Hepatocyte (in vitro differentiated cells): ENCODE measurements around the gene MAS1. TPM values are rescaled to one million over a fixed set of nuclear protein-coding genes. Genes with fewer than 3 reads are reported as not detected.

Experiments
- DNase-seq: peaks from one replicate; pipeline ENCODE4 v3.0.0-alpha.2; 2016; ENCODE audit warnings: low spot score
- H2AFZ ChIP-seq: fragments of 200-600 bp; sonication (generic); 2 replicates; pipeline ENCODE4 v1.6.0; 2016; ENCODE audit warnings: antibody characterized with exemption, mild to moderate bottlenecking
- H3K27ac ChIP-seq: fragments of 200-600 bp; sonication (generic); 2 replicates; pipeline ENCODE4 v1.5.1; 2016; ENCODE audit warnings: mild to moderate bottlenecking
- H3K27me3 ChIP-seq: fragments of 200-600 bp; sonication (generic); 2 replicates; pipeline ENCODE4 v1.6.1; 2016
- H3K36me3 ChIP-seq: fragments of 200-600 bp; sonication (generic); replicated peaks from 2 replicates; pipeline ENCODE4 v1.5.1; 2016; ENCODE audit warnings: low read depth; ENCODE audit not compliant: insufficient read depth
- H3K4me1 ChIP-seq: fragments of 200-600 bp; sonication (generic); 2 replicates; pipeline ENCODE4 v1.5.1; 2016; ENCODE audit warnings: mild to moderate bottlenecking, moderate library complexity; ENCODE audit not compliant: insufficient read depth
- H3K4me2 ChIP-seq: fragments of 200-600 bp; sonication (generic); 2 replicates; pipeline ENCODE4 v1.6.0; 2016
- H3K4me3 ChIP-seq: fragments of 200-600 bp; sonication (generic); 2 replicates; pipeline ENCODE4 v1.5.1; 2016; ENCODE audit warnings: mild to moderate bottlenecking
- H3K79me2 ChIP-seq: fragments of 200-600 bp; sonication (generic); 2 replicates; pipeline ENCODE4 v1.6.0; 2017; ENCODE audit warnings: mild to moderate bottlenecking
- H3K9me2 ChIP-seq: fragments of 200-600 bp; sonication (generic); replicated peaks from 2 replicates; pipeline ENCODE4 v1.6.0; 2017; ENCODE audit warnings: mild to moderate bottlenecking; ENCODE audit not compliant: insufficient read depth
- H3K9me3 ChIP-seq: fragments of 200-600 bp; sonication (generic); 2 replicates; pipeline ENCODE4 v1.5.1; 2016; ENCODE audit warnings: low read depth, mild to moderate bottlenecking
- H4K20me1 ChIP-seq: fragments of 200-600 bp; sonication (generic); 2 replicates; pipeline ENCODE4 v1.6.0; 2016; ENCODE audit warnings: mild to moderate bottlenecking; ENCODE audit not compliant: insufficient read depth, poor library complexity, severe bottlenecking
- EZH2 ChIP-seq: fragments of 200-600 bp; sonication (generic); IDR thresholded peaks from 2 replicates; pipeline ENCODE4 v1.6.1; 2016; ENCODE audit warnings: antibody characterized with exemption, mild to moderate bottlenecking, borderline replicate concordance
- EZH2phosphoT487 ChIP-seq: fragments of 200-600 bp; sonication (generic); IDR thresholded peaks from one replicate; pipeline ENCODE4 v1.6.1; 2018; ENCODE audit warnings: antibody characterized with exemption, mild to moderate bottlenecking, low read depth, moderate library complexity; ENCODE audit not compliant: unreplicated experiment, severe bottlenecking
- WGBS: methylation state at CpG from one replicate; pipeline ENCODE4 v1.1.6; 2016; ENCODE audit warnings: low lambda C conversion rate; ENCODE audit errors: missing lambda C conversion rate; 5-methylcytosine and 5-hydroxymethylcytosine counted together
- polyA plus RNA-seq: library from polyadenylated mRNA; unstranded; fragments of >200 nt; fragmentation: Nextera tagmentation; extraction: Ambion mirVana; gene quantifications from 2 replicates; pipeline ENCODE4 v1.2.1, GENCODE V29; 2016
- total RNA-seq: library from RNA; depleted of rRNA; stranded (reverse); fragments of >200 nt; gene quantifications from 2 replicates; pipeline ENCODE4 v1.2.3, GENCODE V29; 2014
- TF ChIP-seq, protein P1 (sequence below): fragments of 200-600 bp; sonication (generic); IDR thresholded peaks from 2 replicates; pipeline ENCODE4 v1.5.1; 2016; ENCODE audit warnings: antibody characterized with exemption, mild to moderate bottlenecking; ENCODE audit not compliant: poor library complexity

The MAS1 gene
- total and polyA plus RNA-seq, 2 experiments from 2014 or later, result not detected

DNA sequence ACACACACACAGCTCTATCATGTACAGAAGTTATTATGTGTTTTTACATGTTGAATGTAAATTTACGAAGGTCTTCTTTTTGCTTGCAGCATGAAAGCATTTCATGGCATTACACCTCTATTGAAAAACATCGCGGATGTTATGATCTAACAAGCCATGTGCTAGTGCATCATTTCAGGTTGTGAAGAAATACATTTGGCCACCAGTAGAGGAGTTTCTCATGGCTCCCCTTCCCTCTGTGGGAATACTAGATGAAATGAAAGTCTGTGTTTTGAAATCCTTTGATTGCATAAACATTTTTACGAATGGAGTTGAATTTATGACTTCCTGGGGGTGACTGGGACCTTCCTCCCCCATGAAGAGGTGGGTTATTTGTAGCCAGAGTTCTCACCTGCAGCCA is 17.7 kb downstream of the MAS1 start:
- TF ChIP-seq EZH2 (no peak), EZH2phosphoT487 (no peak)
- TF ChIP-seq, protein P1, sequence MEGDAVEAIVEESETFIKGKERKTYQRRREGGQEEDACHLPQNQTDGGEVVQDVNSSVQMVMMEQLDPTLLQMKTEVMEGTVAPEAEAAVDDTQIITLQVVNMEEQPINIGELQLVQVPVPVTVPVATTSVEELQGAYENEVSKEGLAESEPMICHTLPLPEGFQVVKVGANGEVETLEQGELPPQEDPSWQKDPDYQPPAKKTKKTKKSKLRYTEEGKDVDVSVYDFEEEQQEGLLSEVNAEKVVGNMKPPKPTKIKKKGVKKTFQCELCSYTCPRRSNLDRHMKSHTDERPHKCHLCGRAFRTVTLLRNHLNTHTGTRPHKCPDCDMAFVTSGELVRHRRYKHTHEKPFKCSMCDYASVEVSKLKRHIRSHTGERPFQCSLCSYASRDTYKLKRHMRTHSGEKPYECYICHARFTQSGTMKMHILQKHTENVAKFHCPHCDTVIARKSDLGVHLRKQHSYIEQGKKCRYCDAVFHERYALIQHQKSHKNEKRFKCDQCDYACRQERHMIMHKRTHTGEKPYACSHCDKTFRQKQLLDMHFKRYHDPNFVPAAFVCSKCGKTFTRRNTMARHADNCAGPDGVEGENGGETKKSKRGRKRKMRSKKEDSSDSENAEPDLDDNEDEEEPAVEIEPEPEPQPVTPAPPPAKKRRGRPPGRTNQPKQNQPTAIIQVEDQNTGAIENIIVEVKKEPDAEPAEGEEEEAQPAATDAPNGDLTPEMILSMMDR, result no peak
- Histone ChIP-seq H2AFZ (no peak overlapping the region), H3K9me2 (no peaks in the 10 kb centered on the region), H3K36me3 (no peaks in the 10 kb centered on the region), H3K4me3 (no peak overlapping the region), H3K4me1 (peaks cover 7% of the 10 kb centered on the region), H3K79me2 (no peaks in the 10 kb centered on the region), H3K27ac (peak overlapping the region; percentile 4), H4K20me1 (no peaks in the 10 kb centered on the region), H3K9me3 (no peaks in the 10 kb centered on the region), H3K27me3 (peaks cover 4% of the 10 kb centered on the region), H3K4me2 (peak overlapping the region; percentile 55)
- WGBS, result 78% methylated on average over 4 of the region's 4 CpGs
- no peak for DNase-seq

DNA sequence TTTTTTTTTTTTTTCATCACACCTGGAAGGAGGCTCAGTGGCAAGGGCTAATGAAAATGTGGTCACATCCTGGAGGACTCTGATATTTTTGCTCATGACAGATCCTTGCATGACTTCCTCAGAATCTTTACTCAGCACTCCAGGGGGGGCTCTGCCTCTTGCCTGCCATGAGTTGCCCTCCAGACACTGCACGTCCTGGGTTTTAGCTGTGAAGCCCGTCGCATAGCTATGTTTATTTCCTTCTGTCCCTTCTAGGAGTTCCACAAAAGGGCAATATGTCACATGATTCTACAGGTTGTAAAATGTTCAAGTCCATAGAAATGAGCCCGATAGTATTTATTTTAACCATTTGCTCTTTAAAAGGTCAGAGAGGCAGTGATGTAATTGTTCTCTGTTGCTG is 18.2 kb downstream of the MAS1 start:
- H3K9me3 ChIP-seq, result no peaks in the 10 kb centered on the region
- no peak overlapping the region for H2AFZ ChIP-seq
- peak; percentile 18 for DNase-seq
- H4K20me1 ChIP-seq, result no peaks in the 10 kb centered on the region
- no peaks in the 10 kb centered on the region for H3K9me2 ChIP-seq
- peak overlapping the region; percentile 55 for H3K4me2 ChIP-seq
- 51% methylated on average over 4 of the region's 4 CpGs for WGBS
- no peaks in the 10 kb centered on the region for H3K36me3 ChIP-seq
- no peaks in the 10 kb centered on the region for H3K79me2 ChIP-seq
- TF ChIP-seq EZH2 (no peak), EZH2phosphoT487 (no peak)
- TF ChIP-seq, protein P1, result no peak
- H3K4me3 ChIP-seq, result no peak overlapping the region
- H3K27ac ChIP-seq, result peak overlapping the region; percentile 4
- peaks cover 7% of the 10 kb centered on the region for H3K4me1 ChIP-seq
- H3K27me3 ChIP-seq, result peaks cover 4% of the 10 kb centered on the region

DNA sequence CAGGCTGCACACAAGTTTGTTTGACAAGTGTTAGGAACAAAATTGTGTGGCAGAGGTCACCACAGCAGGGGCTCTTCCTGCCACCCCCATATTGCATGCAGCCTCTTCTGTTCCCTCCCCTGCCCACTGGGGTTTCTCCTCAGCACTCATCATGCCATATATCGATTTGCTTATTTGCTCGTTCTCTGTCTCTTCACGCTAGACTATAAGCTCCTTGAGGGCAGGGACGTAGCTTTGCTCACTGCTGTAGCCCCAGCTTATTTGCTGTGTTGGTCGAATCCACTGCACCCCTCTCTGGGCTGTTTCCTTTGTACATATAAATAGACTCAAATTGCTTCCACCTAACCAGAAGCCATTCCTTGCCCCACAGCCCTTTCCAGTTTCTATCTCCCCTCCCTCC is 19.6 kb downstream of the MAS1 start:
- Histone ChIP-seq H3K4me1 (peaks cover 7% of the 10 kb centered on the region), H3K27ac (no peak overlapping the region), H3K9me3 (no peaks in the 10 kb centered on the region), H3K4me3 (no peak overlapping the region), H4K20me1 (no peaks in the 10 kb centered on the region), H3K9me2 (no peaks in the 10 kb centered on the region), H3K36me3 (no peaks in the 10 kb centered on the region), H3K4me2 (no peak overlapping the region), H3K79me2 (no peaks in the 10 kb centered on the region), H2AFZ (no peak overlapping the region), H3K27me3 (peaks cover 4% of the 10 kb centered on the region)
- 94% methylated on average over 5 of the region's 5 CpGs for WGBS
- TF ChIP-seq EZH2 (no peak), EZH2phosphoT487 (no peak)
- TF ChIP-seq, protein P1, result no peak
- DNase-seq, result no peak

DNA sequence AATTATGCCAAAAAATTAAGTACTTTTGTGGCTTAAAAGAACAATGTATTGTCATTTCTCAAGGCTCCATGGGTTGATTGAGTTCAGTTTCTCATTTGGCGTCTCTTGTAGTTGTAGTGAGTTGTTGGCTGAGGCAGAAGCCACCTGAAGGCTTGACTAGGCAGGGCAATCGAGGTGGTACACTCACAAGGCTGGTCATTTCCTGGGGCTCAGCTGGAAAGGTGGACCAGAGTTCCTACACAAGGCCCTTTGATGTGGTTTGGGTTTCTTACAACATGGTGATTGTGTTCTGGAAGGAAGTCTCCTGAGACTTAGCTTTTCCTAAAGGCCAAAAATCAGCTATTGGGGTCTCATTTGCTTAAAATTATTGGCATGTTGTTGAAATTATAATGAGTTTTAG is 22.6 kb downstream of the MAS1 start:
- H3K4me1 ChIP-seq, result peaks cover 6% of the 10 kb centered on the region
- H3K9me2 ChIP-seq, result no peaks in the 10 kb centered on the region
- H3K36me3 ChIP-seq, result no peaks in the 10 kb centered on the region
- TF ChIP-seq, protein P1, result no peak
- TF ChIP-seq EZH2 (no peak), EZH2phosphoT487 (no peak)
- H3K4me2 ChIP-seq, result no peak overlapping the region
- no peak overlapping the region for H3K27ac ChIP-seq
- no peak for DNase-seq
- H3K9me3 ChIP-seq, result no peaks in the 10 kb centered on the region
- no peaks in the 10 kb centered on the region for H4K20me1 ChIP-seq
- no peaks in the 10 kb centered on the region for H3K79me2 ChIP-seq
- 83% methylated on average over 2 of the region's 2 CpGs for WGBS
- H2AFZ ChIP-seq, result no peak overlapping the region
- peaks cover 4% of the 10 kb centered on the region for H3K27me3 ChIP-seq
- no peak overlapping the region for H3K4me3 ChIP-seq
